Activated effector memory CD4-positive, alpha-beta T cell treated with Interleukin-2 at 50 U/mL for 16 hours (primary cell): ENCODE measurements around the gene PPP3CA.
"Not testable (repeated sequence)": the region's sequence is repeated elsewhere in the genome, so short reads cannot be mapped to it uniquely, and the experiment has no call there.

ENCODE experiments used
- DNase-seq: peaks from one replicate; pipeline ENCODE4 v3.0.0-alpha.2; 2020

The PPP3CA gene

DNA sequence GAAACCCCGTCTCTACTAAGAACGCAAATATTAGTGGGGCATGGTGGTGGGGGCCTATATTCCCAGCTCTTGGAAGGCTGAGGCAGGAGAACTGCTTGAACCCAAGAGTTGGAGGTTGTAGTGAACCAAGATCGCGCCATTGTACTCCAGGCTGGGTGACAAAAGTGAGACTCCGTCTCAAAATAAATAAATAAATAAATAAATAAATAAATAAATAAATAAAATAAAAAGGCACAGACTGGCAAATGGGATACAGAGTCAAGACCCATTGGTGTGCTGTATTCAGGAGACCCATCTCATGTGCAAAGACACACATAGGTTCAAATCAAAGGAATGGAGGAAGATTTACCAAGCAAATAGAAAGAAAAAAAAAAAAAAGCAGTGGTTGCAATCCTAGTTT lies 216.3 kb downstream of the PPP3CA start:
- DNase-seq = not testable (repeated sequence)

DNA sequence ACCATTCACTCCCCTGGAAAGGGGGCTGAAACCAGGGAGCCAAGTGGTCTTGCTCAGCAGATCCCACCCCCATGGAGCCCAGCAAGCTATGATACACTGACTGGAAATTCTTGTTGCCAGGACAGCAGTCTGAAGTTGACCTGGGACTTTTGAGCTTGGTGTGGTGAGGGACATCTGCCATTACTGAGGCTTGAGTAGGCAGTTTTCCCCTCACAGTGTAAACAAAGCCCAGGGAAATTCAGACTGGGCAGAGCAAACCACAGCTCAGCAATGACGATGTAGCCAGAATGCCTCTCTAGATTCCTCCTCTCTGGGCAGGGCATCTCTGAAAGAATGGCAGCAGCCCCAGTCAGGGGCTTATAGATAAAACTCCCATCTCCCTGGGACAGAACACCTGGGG lies 218.4 kb downstream of the PPP3CA start:
- DNase-seq = not testable (repeated sequence)

DNA sequence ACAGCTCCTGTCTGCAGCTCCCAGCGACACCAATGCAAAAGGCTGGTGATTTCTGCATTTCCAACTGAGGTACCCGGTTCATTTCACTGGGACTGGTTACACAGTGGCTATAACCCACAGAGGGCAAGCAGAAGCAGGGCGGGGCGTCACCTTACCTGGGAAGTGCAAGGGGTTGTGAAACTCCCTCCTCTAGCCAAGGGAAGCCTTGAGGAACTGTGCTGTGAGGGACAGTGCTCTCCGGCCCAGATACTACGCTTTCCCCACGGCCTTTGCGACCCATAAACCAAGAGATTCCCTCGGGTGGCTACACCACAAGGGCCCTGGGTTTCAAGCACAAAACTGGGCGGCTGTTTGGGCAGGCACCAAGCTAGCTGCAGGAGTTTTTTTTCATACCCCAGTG lies 218.9 kb downstream of the PPP3CA start:
- no peak for DNase-seq

DNA sequence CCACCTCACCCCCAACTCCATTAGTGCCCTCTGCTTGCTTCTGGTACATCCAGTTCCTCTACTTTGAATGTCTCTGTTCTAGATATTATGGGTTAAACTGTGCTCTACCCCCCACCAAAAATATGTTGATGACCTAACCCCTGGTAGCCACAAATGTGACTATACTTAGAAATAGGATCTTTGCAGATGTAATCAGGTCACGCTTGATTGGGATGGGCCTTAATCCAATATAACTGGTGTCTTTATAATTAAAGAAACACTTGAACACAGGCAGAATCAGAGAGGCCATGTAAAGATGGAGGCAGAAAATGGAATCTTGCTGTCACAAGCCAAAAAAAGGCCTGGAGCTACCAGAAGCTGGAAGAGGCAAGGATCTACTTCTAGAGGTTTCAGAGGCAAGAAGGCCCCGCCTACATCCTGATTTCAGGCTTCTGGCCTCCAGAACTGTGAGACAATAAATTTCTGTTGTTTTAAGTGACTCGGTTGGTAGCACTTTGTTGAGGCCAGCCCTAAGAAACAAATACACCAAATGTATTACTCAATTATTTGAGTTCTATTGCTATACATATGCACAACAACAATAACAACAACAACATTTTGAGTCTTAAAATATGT lies 220.0 kb downstream of the PPP3CA start:
- DNase-seq = no peak

DNA sequence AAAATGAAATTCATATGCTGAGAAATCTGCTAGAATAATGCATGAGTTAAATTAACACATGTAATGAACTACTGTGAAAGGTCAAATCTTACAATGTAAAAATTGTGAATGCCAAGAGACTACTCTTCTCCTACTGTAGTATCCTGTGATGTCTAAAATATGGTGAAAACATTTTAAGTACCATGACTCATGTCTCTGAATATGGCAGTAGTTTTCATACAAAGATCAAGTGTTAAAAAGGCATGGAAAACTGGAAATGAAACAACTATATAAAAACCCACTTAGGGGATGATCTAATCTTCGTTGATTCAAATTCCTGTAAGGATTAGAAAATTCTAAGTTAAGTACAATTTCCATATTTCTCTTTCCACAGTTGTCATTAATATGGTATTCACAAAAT lies 221.3 kb downstream of the PPP3CA start:
- DNase-seq = no peak

DNA sequence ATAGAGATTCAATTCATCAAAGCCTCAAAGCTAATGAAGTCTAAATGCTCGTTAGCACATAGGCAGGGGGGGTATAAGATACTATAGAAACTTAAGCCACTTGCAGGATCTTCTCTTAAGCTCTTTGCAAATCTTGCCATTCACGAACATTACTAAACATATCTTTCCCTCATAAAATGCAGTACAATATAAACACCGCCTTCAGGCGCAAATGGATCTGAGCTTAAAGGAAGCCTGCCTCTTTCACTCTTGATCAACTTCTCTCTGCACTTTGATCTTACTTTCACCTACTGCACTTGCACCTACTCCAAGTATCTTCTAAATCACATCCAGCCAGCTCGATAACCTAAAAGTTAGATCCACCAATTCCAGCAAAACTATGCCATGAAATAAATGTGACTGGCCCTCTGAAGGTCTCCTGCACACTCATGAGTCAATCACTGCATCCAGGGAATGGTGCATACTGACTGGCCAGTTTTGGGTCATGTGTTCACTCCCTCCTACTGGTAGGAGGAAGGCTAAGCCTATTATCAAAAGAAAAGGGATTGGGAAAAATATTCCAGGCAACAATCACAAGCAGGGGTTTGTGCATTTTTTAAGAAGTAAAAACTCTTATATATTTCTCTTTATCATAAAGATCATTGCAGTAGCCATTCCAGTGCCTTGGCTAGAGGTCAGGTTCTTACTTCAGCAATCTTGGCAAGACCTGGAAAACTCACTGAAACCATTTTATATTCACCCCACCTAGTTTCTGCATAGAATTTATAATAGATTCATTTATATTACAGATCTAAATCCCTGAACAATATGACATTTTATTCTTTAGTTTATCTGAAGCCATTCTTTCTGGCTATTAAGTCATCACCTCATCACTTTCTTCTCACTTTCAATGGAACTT lies 222.0 kb downstream of the PPP3CA start:
- no peak for DNase-seq

DNA sequence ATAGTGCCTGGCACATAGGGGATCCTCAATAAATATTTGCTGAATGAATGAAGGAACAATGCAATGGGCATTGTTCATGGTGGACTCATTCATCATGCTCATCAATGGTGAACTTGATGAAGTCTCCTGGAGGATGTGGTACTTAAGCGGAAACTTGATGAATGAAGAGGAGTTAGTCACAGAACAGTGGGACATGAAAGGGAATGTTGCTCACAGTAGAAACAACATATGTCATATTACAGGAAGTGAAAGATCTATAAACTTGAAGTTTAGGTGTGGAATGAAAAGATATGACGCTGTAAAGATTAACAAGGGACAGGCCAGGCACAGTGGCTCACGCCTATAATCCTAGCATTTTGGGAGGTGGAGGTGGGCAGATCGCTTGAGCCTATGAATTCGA lies 224.1 kb downstream of the PPP3CA start:
- no peak for DNase-seq

DNA sequence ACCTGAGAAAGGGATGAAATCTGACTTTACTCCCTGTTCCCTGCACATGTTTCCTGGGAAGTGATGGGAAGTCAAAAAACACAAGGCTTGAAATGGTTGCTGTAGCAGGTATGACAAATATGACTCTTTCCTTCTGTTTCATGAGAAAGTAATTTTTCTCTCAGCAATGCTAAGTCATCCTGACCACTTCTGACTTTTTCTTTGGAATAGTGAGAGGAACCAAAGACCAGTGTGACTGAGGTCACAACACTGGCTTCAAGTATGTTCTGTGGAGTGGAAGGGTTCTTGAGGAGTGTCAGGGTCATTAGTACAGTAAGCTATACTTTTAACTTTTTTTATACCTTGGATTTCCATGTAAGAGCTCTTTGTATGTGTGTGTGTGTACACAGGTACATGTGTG lies 225.3 kb downstream of the PPP3CA start:
- DNase-seq = no peak

DNA sequence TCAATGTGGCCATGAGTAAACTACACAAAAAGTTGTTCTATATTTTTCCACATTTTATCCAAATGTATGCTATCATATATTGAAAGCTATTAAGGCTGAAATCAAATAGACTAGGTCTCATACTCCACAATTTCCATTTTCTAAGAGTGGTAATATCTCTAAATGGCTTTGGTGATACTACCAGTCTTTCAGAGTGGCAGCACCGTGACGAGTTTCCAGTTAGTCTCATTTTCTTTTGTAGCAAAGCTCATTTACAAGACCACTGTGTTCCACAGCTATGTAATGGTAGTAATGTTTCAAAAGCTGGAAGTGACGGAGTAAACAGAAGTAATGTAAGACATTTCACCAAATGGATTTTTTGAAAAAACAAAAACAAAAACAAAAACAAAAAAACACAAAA lies 228.2 kb downstream of the PPP3CA start:
- DNase-seq = no peak

DNA sequence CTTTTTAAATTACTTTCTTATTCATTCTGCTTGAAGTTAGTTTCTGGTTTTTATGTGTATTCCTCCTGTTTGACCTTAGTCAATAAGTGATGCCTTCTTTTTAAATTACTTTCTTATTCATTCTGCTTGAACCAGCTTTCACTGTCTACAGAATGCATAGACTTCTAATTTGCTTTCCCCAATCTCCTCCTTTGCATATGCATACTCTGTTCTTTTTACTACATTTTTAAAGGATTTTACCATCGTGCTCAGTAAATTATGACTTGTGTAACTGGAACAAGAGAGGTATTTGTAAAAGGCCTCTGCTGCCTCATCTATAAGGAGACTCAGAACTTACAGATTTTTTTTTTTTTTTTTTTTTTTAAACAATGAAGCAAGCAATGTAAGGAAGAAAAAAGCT lies 228.7 kb downstream of the PPP3CA start:
- no peak for DNase-seq

DNA sequence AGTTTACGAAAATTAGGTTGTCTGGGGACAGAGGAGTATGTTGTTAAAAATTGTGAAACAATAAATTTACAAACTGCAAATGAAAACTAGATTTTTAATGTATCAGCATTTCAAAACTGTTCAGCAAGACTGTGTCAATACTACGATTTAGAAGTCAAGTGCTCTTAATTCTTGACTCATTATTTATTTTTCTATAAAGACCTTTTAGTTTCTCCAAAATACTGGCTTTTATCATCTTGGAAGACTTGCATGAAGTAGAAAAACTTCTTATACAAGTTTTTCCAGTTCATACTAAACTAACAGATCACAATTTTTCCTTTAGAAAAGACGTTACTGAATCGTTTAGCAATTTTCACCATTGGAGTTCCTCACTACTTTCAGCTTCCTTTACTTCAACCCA lies 231.4 kb downstream of the PPP3CA start:
- DNase-seq = no peak

DNA sequence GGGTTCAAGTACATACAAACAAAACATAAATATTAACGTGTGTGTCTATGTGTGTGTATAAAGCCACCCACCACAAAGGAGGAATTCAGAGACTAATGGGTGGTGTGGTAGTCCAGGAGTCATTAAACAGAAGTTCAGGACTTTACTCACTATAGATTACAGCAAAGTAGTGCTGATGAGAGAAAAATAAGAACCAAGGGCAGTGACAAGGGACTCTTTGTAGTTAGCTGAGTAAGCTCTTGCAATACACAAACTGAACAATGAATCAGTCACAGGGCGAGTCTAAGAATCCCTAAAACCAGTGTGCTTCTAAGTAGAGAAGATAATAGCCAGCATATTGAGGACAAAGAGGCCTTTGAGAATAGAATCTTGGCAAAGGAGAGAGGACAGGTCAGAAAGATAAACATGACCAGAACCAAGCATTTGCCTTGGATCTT lies 232.4 kb downstream of the PPP3CA start:
- DNase-seq = no peak

DNA sequence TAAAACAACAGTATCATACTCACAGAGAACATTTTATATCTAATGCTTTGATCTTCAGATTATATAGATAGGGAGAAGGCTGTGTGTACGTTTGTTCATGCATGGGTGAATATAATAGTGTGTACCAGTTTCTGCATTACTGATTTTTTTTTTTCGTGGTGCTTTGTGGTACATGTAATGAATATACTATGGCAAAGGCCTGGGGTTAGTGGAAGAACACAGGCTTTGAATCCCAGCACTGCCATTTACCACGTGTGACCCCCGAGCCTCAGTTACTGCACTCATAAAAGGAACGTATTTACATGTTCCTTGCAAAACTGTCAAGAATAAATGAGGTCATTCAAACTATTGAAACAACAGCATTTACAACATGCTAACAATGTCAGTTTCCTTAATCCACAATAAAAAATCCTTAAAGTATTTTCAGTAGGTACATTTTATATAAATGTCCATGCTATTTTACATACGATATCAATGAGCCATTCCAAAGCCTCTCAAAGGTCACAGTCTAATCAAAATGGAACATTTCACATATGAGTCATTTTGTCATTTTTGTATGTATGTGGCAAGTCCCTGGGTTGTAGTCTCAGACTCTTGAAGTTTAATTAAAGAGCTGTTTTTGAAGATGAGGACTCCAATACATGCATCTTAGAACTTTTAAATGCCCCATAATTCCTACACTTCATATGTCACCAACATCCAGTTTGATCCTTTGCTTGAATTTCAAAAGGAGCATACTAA lies 242.8 kb downstream of the PPP3CA start:
- no peak for DNase-seq

DNA sequence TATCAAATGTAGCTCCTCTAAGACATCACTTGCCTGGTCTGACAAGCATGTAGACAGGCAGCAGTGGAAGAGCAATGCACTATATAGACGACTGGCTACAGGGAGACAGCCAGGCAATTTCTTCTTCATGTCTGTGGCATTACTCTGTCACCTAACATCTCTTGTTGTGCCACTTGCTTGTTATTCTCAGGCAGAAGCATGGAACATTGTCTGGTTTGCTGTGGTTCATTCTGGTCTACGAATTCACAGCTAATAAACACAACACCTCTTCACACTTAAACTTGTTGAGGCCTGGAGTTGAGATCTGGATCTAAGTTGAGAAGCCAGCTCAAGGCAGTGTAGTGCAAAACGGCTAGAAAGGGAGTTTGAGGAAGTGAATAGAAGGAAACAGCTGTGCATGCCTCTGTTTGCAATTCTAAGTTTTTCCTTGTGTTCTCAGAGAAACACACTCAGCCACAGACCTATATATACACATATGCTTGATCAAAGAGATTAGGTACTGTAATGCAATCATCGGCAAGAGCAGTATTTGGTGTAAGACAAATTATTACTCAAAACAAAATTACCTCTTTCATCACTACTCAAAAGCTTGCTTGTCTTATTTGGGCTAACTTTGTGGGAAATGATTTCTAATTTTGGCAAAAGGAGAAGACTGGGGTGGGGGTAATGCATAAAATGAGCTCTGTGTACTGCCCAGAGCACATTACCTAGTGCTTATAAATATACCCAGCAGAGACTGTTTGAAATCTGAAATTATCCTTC lies 243.8 kb downstream of the PPP3CA start:
- no peak for DNase-seq

DNA sequence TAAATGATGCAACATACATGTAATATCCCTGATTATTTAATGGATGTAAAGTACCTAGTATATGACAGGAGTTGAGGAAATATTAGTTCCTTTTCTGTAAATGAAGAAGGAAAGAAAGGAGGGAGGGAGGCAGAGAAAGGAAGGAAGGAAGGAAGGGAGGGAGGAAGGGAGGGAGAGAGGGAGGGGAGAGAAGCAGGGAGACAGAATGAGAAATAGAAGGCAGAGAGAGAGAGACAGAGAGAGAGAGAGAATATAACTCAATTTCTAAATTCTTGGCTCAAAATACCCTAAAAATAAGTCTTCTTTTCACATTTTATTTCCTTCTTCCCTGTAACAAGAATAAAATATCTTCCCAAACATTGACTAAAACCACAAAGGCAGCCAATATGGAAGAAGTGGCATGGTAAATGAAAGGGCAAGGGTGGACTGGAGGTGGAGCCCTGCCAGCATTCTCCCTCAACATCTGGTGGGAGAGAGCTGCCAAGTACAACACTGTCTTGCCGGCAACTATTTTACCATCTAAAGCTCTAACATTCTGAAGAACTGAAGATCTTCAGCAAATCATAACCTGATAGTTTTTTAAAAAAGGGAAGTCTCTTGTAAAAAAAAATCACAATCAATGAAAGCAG lies 245.1 kb downstream of the PPP3CA start:
- DNase-seq = no peak

DNA sequence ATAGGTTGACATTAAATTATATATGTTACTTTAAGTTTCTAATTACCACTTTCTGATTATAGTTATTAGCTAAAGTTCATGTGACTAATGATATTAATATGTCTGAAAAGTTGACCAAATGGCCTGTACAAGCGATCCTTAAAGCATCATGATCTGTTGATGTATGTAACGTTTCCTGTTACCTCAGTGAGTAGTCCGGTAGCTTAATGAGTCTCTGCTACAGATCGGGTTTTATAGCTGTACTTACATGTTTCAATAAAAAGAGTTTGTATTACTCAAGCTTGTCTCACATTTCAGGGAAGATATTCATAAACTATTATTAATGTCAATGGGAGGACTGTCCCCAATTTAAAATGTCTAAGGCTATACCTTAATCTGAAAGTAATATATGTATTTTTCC lies 246.3 kb downstream of the PPP3CA start:
- no peak for DNase-seq

DNA sequence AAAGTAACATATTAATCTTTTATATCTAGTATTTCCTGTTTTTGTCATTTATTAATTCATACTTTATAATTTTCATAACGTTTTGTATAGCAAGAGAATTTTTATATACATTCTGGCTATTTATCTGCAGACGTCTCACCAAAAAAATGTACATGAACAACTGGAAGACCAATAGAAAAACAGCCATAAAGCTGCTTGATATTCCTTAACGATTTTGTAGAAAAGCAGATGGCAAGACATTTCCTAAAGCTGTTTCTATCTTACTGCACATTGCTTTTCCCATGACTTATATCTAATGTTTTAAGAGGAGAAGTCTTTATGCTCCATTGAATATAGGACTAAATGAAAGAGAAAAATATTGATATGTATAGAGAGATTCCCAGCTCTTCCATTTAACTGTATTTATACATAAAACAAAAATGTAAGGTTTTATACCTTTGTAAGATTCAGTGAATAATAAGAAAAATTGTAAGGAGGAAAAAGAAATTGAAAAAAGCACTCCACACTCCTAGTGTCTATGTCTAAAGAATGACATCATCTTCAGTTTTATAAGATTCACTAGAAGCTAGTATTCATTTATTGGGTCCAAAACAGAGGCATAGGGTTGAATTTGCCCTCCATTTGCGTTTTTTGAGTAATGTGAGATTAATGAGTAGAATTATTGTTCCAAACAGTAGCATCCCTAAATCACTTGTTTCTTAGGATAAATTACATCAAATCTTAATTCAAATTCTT lies 248.5 kb downstream of the PPP3CA start:
- DNase-seq = no peak

DNA sequence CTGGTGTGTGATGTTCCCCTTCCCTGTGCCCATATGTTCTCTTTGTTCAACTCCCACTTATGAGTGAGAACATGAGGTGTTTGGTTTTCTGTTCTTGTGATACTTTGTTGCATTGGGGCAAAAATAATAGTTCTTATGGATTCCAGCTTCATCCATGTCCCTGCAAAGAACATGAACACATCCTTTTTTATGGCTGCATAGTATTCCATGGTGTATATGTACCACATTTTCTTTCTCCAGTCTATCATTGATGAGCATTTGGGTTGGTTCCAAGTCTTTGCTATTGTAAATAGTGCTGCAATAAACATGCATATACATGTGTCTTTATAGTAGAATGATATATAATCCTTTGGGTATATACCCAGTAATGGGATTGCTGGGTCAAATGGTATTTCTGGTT lies 254.7 kb downstream of the PPP3CA start:
- not testable (repeated sequence) for DNase-seq

DNA sequence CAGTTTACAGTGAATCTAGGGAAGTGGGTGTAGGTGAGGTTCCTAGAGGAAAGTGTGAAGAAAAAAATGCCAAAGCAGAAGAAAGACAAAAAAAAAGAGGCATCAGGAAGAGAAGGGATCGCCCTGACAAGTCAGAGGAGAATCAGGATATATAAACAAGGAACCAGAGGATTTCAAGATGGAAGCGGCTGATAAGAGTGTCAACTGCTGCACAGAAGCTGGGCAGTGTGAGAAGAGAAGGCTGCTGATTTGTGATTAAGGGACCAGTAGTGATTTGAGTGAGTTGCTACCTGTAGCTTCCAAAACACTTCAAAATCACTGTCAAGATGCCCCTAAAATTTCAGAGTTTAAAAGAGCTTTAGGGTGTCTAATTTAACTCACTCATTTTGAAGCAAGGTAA lies 258.2 kb downstream of the PPP3CA start:
- DNase-seq = no peak

DNA sequence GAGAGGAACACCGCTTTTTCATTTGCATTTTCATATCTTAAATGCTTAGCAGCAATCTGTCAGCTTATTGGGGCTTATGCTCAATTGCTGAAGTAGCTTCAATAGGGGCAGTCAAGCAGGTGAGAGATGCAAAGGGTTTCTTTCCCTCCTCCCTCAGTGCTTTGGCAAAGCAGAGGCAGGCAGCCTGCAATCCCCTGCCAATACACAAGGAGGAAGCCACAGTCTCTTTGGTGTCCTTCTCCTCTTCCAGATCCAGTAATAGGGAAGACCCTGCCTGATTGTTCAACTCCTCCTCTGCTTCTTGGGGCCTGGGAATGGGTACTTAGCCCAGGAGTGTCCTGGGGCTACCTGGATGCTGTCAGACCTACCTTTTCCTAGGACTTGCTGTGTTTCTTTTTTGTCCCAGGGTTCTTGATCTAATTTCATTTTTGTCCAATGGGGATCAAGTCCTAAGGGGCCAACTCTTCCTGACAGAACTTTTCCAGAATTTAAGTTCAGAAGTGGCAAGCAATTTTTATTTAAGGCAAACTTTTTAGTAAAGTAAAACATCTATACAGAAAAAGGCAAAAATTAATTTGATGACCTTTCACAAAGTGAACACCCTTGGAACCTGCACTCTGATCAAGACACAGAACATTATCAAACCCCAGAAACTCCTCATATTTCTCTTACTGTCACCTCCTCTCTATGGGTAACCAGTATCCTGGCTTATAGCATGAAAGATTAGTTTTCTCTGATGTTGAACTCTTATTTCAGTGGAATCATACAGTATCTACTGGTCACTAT lies 260.3 kb downstream of the PPP3CA start:
- DNase-seq = no peak

DNA sequence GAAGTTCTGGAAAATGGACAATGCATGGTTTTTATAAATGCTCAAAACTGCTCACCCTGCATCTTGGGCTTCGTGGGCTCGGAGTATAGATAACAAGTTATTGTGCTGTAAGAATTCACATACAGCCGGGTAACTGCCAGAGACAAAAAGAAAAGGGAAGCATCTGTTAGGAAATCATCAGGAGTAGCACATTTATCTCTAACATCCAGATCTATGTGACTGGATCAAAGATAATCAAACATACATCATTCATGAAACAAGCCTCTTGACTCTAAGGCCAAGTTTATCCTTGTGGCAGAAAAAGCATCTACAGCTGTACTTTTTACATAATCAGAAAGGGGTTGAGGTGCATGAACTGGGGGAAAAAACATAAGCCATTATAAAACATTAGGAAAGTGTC lies 264.2 kb downstream of the PPP3CA start:
- no peak for DNase-seq
